Testis (tissue), 2 donors: Measurements from ENCODE around the gene ZSCAN30.
"Not testable (repeated sequence)": the region's sequence is repeated elsewhere in the genome, so short reads cannot be mapped to it uniquely, and the experiment has no call there.

Source experiments
- POLR2A ChIP-seq: fragments of 450-650 bp; IDR thresholded peaks from one replicate; pipeline ENCODE4 v1.6.1; 2017; ENCODE audit warnings: antibody characterized with exemption, mild to moderate bottlenecking, moderate library complexity
- TF ChIP-seq, protein P1 (sequence below), 3 experiments: fragments of 450-650 bp in 2 of 3; fragments of 200-600 bp in 1 of 3; sonication (generic) in 1 of 3; IDR thresholded peaks; one replicate each; pipeline ENCODE4 v1.5.1; 2016 to 2019; ENCODE audit warnings: antibody characterized with exemption in 3 of 3, mild to moderate bottlenecking in 2 of 3, moderate library complexity in 1 of 3

DNA sequence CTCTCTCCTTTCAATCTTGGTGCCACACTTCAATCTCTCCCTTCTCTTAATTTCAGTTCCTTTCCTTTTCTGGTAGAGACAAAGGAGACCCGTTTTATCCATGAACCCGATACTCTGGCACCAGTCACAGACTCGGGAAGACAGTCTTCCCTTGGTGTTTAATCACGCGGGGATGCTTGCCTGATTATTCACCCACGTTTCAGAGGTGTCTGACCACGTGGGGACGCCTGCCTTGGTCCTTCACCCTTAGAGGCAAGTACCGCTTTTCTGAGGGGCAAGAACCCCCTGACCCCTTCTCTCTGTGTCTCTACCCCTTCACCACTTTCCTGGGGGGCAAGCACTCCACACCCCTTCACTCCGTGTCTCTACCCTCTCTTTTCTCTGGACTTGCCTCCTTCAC, 73.4 kb downstream of the ZSCAN30 start:
- TF ChIP-seq, protein P1, sequence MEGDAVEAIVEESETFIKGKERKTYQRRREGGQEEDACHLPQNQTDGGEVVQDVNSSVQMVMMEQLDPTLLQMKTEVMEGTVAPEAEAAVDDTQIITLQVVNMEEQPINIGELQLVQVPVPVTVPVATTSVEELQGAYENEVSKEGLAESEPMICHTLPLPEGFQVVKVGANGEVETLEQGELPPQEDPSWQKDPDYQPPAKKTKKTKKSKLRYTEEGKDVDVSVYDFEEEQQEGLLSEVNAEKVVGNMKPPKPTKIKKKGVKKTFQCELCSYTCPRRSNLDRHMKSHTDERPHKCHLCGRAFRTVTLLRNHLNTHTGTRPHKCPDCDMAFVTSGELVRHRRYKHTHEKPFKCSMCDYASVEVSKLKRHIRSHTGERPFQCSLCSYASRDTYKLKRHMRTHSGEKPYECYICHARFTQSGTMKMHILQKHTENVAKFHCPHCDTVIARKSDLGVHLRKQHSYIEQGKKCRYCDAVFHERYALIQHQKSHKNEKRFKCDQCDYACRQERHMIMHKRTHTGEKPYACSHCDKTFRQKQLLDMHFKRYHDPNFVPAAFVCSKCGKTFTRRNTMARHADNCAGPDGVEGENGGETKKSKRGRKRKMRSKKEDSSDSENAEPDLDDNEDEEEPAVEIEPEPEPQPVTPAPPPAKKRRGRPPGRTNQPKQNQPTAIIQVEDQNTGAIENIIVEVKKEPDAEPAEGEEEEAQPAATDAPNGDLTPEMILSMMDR (IDR thresholded peaks at IDR 0.05): not testable (repeated sequence)
- not testable (repeated sequence) for TF ChIP-seq POLR2A
